Fibroblast of mammary gland (primary cell): ENCODE measurements around the gene PLXND1.
"Not testable (repeated sequence)": the region's sequence is repeated elsewhere in the genome, so short reads cannot be mapped to it uniquely, and the experiment has no call there.

Experiments used
- DNase-seq: peaks from one replicate; pipeline ENCODE4 v3.0.0-alpha.2; 2010; ENCODE audit warnings: low read depth
- H3K4me3 ChIP-seq: 2 replicates; pipeline ENCODE4 v1.5.1; 2011; ENCODE audit warnings: low read depth, mild to moderate bottlenecking, low read length, moderate library complexity; ENCODE audit not compliant: control insufficient read depth
- TF ChIP-seq, protein P1 (sequence below): conservative IDR thresholded peaks from 2 replicates; pipeline ENCODE4 v1.5.1; 2011; ENCODE audit warnings: low read depth, low read length, inconsistent platforms; ENCODE audit not compliant: control insufficient read depth, insufficient read depth

The PLXND1 gene

DNA sequence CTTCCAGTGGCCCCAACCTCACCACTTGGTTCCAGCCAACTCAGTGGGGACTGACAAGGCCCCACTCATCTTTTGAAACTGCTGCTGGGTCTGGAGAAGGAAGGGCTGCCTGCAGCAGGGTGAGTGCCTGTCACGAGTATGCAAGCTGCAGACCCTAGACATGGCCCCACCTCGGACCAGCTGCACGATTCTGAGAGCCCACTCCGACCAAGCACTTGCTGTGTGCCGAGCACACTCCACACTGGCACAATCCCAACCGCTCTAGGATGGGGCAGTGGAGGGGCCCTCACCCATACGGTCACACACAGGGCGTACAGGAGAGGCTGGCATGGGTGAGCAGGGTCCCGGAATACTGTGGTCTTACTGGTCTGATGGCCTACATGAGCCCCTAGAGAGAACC, 8.0 kb upstream of the PLXND1 start:
- DNase-seq = no peak
- H3K4me3 ChIP-seq = no peak overlapping the region
- TF ChIP-seq, protein P1, sequence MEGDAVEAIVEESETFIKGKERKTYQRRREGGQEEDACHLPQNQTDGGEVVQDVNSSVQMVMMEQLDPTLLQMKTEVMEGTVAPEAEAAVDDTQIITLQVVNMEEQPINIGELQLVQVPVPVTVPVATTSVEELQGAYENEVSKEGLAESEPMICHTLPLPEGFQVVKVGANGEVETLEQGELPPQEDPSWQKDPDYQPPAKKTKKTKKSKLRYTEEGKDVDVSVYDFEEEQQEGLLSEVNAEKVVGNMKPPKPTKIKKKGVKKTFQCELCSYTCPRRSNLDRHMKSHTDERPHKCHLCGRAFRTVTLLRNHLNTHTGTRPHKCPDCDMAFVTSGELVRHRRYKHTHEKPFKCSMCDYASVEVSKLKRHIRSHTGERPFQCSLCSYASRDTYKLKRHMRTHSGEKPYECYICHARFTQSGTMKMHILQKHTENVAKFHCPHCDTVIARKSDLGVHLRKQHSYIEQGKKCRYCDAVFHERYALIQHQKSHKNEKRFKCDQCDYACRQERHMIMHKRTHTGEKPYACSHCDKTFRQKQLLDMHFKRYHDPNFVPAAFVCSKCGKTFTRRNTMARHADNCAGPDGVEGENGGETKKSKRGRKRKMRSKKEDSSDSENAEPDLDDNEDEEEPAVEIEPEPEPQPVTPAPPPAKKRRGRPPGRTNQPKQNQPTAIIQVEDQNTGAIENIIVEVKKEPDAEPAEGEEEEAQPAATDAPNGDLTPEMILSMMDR = no peak

DNA sequence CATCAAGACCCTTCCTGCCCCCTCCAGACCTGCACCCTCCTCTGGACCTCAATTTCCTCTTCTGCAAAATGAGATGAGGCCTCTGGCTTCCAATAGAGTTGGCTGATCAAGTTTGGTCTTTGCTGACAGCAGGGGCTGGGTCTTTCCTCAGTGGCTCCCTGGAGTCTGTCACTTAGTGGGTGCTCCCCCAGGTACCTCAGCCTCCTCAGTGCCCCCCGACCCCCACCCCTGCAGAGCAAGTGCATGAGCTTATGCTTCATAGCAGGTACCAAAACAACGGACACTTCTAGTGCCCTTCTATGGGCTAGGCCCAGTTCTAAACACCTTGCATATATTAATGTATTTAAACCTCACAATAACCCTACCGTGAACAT, 6.9 kb upstream of the PLXND1 start:
- DNase-seq = no peak
- TF ChIP-seq, protein P1 = no peak
- H3K4me3 ChIP-seq = no peak overlapping the region

DNA sequence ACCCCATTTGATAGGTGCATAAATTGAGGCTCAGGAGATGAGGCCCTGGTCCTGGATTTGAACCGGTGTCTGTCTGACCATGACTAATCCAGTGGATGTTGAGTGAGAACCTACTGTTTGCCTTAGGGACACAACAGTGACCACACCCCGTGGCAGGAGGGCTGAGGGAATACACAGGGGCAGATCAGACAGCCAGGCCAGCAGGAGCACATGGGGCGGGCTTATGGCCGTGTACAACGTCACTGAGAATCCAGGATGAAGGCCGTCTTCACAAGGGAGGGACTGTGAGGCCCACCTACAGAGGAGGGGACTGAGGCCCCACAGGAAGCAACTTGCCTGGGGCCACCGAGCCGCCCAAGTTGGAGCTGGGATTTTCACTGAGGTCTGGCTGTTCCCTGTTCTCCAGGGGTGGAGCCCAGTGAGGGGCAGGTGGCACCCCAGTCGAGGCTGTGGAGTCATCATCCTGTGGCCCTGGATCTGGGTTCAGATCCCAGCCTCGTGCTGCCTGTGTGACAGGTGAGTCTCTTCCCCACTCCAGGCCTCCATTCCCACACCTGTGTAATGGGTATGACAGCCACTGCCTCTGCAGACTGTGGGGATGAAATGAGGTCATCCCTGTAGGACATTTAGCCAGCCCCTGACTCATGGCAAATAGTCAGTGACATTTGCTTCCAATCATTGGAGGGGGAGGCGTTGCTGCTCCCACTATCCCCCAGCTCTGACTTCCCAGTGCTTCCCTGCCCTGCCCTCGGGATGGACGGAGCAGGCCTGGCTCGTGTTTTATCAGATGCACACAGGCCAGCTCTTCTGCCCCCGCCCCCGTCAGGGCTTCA, 6.3 kb upstream of the PLXND1 start:
- TF ChIP-seq, protein P1 = no peak
- no peak for DNase-seq
- no peak overlapping the region for H3K4me3 ChIP-seq

DNA sequence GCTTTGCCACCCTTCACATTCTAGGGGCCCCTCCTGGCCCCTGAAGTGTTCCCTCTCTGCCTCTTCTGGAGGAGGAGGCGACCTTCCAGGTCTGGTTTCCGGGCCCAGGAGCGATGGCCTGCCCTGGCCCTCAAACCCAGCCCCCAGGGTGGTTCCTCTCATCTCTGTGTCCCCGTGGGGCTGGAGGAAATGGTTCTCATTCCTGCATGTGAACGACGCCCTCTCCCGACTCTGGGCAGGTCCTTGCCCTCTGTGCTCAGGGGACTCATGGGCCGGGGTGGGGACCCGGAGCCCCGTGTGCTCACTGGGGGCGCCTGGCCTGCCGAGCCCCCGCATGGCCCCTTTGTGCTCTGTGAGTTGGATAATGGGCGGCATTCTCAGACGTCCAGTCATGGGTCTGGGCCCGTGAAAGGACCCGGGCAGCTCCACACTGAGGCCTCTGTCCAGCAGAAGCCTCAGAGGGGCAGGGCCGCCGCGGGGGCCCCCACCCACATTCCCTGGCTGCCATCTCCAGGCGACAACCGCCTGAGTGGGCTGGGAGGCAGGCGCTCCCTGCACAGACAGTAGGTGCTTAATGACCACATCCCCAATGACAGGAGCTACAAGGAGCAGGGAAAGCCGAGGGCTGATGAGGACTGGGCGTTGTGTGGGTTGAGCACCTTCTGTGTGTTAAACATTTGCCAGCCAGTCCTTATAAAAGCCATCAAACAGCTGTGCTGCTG, 5.5 kb upstream of the PLXND1 start:
- no peak overlapping the region for H3K4me3 ChIP-seq

DNA sequence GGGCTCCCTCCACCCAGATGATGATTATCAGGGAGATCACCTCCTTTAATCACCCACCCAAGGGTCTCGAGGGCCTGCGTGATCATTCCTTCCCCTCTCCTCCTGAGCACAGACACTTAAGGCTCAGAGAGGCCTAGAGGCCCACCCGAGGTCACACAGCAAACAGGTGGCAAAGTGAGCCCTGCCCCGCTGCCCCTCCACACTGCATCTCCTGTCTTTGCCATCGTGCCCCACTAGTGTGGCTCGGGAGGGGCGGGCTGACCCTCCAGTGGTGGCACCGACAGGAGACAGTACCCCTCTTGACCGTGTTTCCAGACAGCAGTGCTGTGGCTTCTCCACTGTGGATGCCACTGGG, 4.9 kb upstream of the PLXND1 start:
- no peak overlapping the region for H3K4me3 ChIP-seq
- DNase-seq = no peak
- TF ChIP-seq, protein P1 = no peak

More for the DNA sequence above, 5.5 kb upstream of the PLXND1 start:
- TF ChIP-seq, protein P1 = no peak
- no peak for DNase-seq

DNA sequence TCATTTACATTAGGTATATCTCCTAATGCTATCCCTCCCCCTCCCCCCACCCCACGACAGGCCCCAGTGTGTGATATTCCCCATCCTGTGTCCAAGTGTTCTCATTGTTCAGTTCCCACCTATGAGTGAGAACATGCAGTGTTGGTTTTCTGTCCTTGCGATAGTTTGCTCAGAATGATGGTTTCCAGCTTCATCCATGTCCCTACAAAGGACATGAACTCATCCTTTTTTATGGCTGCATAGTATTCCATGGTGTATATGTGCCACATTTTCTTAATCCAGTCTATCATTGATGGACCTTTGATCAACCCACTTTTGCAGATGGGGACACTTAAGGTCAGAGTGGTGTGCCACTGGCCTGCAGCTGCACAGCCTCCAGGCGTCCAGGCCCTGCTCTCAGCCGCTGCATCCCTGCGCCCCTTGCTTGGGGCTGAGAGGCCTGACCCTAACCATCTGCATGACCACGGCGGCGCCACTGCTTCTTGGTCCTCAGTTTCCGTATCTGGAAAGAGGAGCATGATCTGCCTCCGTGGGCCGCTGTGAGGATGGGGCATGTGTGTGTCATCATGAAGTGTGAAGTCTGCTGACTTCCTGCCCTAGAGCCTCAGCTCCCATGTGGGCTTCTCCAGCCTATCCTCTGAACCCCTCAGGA, 4.4 kb upstream of the PLXND1 start:
- H3K4me3 ChIP-seq, DNase-seq: not testable (repeated sequence)

DNA sequence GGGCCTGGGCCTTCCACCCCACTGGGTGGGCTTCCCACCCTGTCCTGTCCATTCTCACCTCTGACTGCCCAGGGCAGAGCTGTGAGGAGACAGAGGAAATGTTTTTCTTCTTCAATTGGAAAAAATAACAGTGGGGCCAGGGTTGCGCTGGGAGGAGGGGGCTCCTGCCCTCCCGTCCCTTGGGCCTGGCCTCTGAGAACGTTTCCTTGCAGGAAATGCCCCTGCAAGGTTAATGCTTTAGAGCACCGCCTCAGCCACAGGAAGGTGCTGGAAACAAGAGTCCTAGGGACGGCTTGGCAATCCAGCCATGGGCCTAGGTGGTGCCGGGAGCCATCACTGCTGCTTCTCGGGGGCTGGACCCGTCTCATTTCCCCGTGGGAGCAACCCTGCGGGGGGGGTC, 3.8 kb upstream of the PLXND1 start:
- H3K4me3 ChIP-seq = no peak overlapping the region
- DNase-seq = no peak
- TF ChIP-seq, protein P1 = no peak
